H9 (cell line): ENCODE data around the gene MCOLN3. TPM values are rescaled to one million over a fixed set of nuclear protein-coding genes. Genes with fewer than 3 reads are reported as not detected.

Experiments
- DNase-seq: peaks from one replicate; pipeline ENCODE4 v3.0.0-alpha.2; 2017
- H2AFZ ChIP-seq: one replicate; pipeline ENCODE4 v1.6.1; 2013; ENCODE audit warnings: mild to moderate bottlenecking, low read length, control low read depth, moderate library complexity
- H2AK5ac ChIP-seq: 2 replicates; pipeline ENCODE4 v1.6.1; 2013; ENCODE audit warnings: low read length, control low read depth, mixed read lengths; ENCODE audit not compliant: insufficient read length
- H2BK120ac ChIP-seq: one replicate; pipeline ENCODE4 v1.6.1; 2013; ENCODE audit warnings: low read depth, mild to moderate bottlenecking, low read length, control low read depth, inconsistent platforms; ENCODE audit not compliant: poor library complexity, severe bottlenecking
- H2BK12ac ChIP-seq: 2 replicates; pipeline ENCODE4 v1.6.1; 2013; ENCODE audit warnings: low read length, control low read depth, mixed read lengths, low read depth; ENCODE audit not compliant: insufficient read length
- H2BK15ac ChIP-seq: 2 replicates; pipeline ENCODE4 v1.6.1; 2013; ENCODE audit warnings: low read depth, low read length, control low read depth
- H2BK20ac ChIP-seq: one replicate; pipeline ENCODE4 v1.6.1; 2013; ENCODE audit warnings: low read depth, mild to moderate bottlenecking, low read length, control low read depth, inconsistent platforms; ENCODE audit not compliant: poor library complexity, severe bottlenecking
- H2BK5ac ChIP-seq: 2 replicates; pipeline ENCODE4 v1.6.1; 2013; ENCODE audit warnings: low read length, control low read depth, mixed read lengths; ENCODE audit not compliant: insufficient read length
- H3K14ac ChIP-seq: 2 replicates; pipeline ENCODE4 v1.6.1; 2013; ENCODE audit warnings: low read length, control low read depth; ENCODE audit not compliant: insufficient read depth
- H3K18ac ChIP-seq: 2 replicates; pipeline ENCODE4 v1.6.1; 2013; ENCODE audit warnings: low read depth, mild to moderate bottlenecking, mixed read lengths, low read length, control low read depth; ENCODE audit not compliant: insufficient read length
- H3K23ac ChIP-seq: 2 replicates; pipeline ENCODE4 v1.6.1; 2013; ENCODE audit warnings: low read length, control low read depth, mixed read lengths, low read depth; ENCODE audit not compliant: insufficient read length
- H3K23me2 ChIP-seq: 2 replicates; pipeline ENCODE4 v1.6.1; 2013; ENCODE audit warnings: low read depth, mild to moderate bottlenecking, mixed read lengths, low read length, control low read depth; ENCODE audit not compliant: insufficient read length, poor library complexity, severe bottlenecking
- H3K27ac ChIP-seq: 2 replicates; pipeline ENCODE4 v1.5.1; 2013; ENCODE audit warnings: low read length, control low read depth, mixed read lengths, low read depth; ENCODE audit not compliant: insufficient read length
- H3K27me3 ChIP-seq: 2 replicates; pipeline ENCODE4 v1.6.1; 2013; ENCODE audit warnings: low read length, control low read depth, inconsistent platforms; ENCODE audit not compliant: insufficient read depth
- H3K4ac ChIP-seq: 2 replicates; pipeline ENCODE4 v1.6.1; 2013; ENCODE audit warnings: low read depth, mild to moderate bottlenecking, control low read depth, inconsistent platforms, low read length, moderate library complexity
- H3K4me1 ChIP-seq: 2 replicates; pipeline ENCODE4 v1.6.1; 2013; ENCODE audit warnings: low read length, control low read depth, inconsistent platforms; ENCODE audit not compliant: insufficient read depth
- H3K4me2 ChIP-seq: 2 replicates; pipeline ENCODE4 v1.6.1; 2013; ENCODE audit warnings: low read length, control low read depth, mixed read lengths; ENCODE audit not compliant: insufficient read length, insufficient read depth
- H3K56ac ChIP-seq: 2 replicates; pipeline ENCODE4 v1.6.1; 2013; ENCODE audit warnings: low read depth, mild to moderate bottlenecking, mixed read lengths, low read length, control low read depth; ENCODE audit not compliant: insufficient read length
- H3K79me1 ChIP-seq: 2 replicates; pipeline ENCODE4 v1.6.1; 2013; ENCODE audit warnings: low read depth, mild to moderate bottlenecking, moderate library complexity, low read length, control low read depth, inconsistent platforms; ENCODE audit not compliant: insufficient read depth, poor library complexity, severe bottlenecking
- H3K79me2 ChIP-seq: 2 replicates; pipeline ENCODE4 v1.6.1; 2013; ENCODE audit warnings: low read length, control low read depth, inconsistent platforms; ENCODE audit not compliant: insufficient read depth
- H3K9ac ChIP-seq: 2 replicates; pipeline ENCODE4 v1.6.1; 2013; ENCODE audit warnings: low read length, control low read depth, mixed read lengths; ENCODE audit not compliant: insufficient read length; ENCODE audit errors: extremely low read depth
- H3K9me3 ChIP-seq: one replicate; pipeline ENCODE4 v1.6.1; 2013; ENCODE audit warnings: low read depth, low read length, inconsistent platforms; ENCODE audit not compliant: control insufficient read depth
- H3T11ph ChIP-seq: one replicate; pipeline ENCODE4 v1.6.1; 2013; ENCODE audit warnings: mild to moderate bottlenecking, low read length, control low read depth, inconsistent platforms
- H4K20me1 ChIP-seq: one replicate; pipeline ENCODE4 v1.6.1; 2013; ENCODE audit not compliant: control insufficient read depth, insufficient read length, insufficient read depth
- H4K5ac ChIP-seq: 2 replicates; pipeline ENCODE4 v1.6.1; 2013; ENCODE audit warnings: low read depth, mild to moderate bottlenecking, mixed read lengths, low read length, control low read depth; ENCODE audit not compliant: insufficient read length
- H4K8ac ChIP-seq: replicated peaks from 2 replicates; pipeline ENCODE4 v1.6.1; 2013; ENCODE audit warnings: low read length, control low read depth, mixed read lengths, low read depth; ENCODE audit not compliant: insufficient read length
- H4K91ac ChIP-seq: 2 replicates; pipeline ENCODE4 v1.6.1; 2013; ENCODE audit warnings: low read depth, mild to moderate bottlenecking, moderate library complexity, mixed read lengths, low read length, control low read depth; ENCODE audit not compliant: insufficient read length
- H3K27ac Mint-ChIP-seq, 3 experiments: 2 replicates in 2 of 3; 3 replicates in 1 of 3; pipeline ENCODE4 v1.8.0; 2020 to 2021; ENCODE audit warnings: mixed read lengths in 3 of 3, mild to moderate bottlenecking in 1 of 3, moderate library complexity in 1 of 3
- H3K27me3 Mint-ChIP-seq: 2 replicates; pipeline ENCODE4 v1.8.0; 2021; ENCODE audit warnings: low read depth, mild to moderate bottlenecking, moderate library complexity, mixed read lengths
- H3K36me3 Mint-ChIP-seq, 3 experiments: 2 replicates in 2 of 3; 3 replicates in 1 of 3; pipeline ENCODE4 v1.8.0; 2020 to 2021; ENCODE audit warnings: low read depth in 3 of 3, mixed read lengths in 3 of 3; ENCODE audit not compliant: insufficient read depth in 1 of 3
- H3K4me1 Mint-ChIP-seq, 2 experiments: 2 replicates each; pipeline ENCODE4 v1.8.0; 2020; ENCODE audit warnings: mixed read lengths in 2 of 2
- H3K4me3 Mint-ChIP-seq, 2 experiments: 2 replicates in 1 of 2; 3 replicates in 1 of 2; pipeline ENCODE4 v1.8.0; 2020 to 2021; ENCODE audit warnings: mild to moderate bottlenecking in 2 of 2, mixed read lengths in 2 of 2, moderate library complexity in 1 of 2
- H3K9me3 Mint-ChIP-seq, 2 experiments: 2 replicates in 1 of 2; 3 replicates in 1 of 2; pipeline ENCODE4 v1.8.0; 2020; ENCODE audit warnings: mild to moderate bottlenecking in 2 of 2, mixed read lengths in 2 of 2, moderate library complexity in 1 of 2
- CTCF ChIP-seq: fragments of 200-600 bp; sonication (generic); conservative IDR thresholded peaks from 3 replicates; pipeline ENCODE4 v1.8.0; 2021; ENCODE audit warnings: antibody characterized with exemption, mild to moderate bottlenecking
- WGBS: extraction: QIAGEN DNeasy Blood & Tissue Kit; methylation state at CpG from one replicate; pipeline ENCODE4 v1.1.7; 2013; ENCODE audit warnings: missing lambda C conversion rate, low lambda C conversion rate, mixed read lengths; ENCODE audit not compliant: insufficient read length; ENCODE audit errors: extremely low coverage; 5-methylcytosine and 5-hydroxymethylcytosine counted together
- total RNA-seq: library from RNA; stranded (reverse); gene quantifications from 2 replicates; pipeline ENCODE4 v1.2.1, GENCODE V29; 2021

Gene MCOLN3
- total RNA-seq, 1 experiment from 2014 or later = 10.8 TPM

GRCh38 chr1:84971957-84972356 lies 76.3 kb downstream of the MCOLN3 start:
- Histone ChIP-seq H3T11ph (no peak overlapping the region), H2BK20ac (no peak overlapping the region), H4K8ac (no peak overlapping the region), H3K4ac (no peak overlapping the region), H4K5ac (no peak overlapping the region), H3K18ac (no peak overlapping the region), H4K20me1 (no peaks in the 10 kb centered on the region), H3K79me2 (no peaks in the 10 kb centered on the region), H3K9me3 (no peaks in the 10 kb centered on the region), H3K4me1 (peaks cover 3% of the 10 kb centered on the region; the same call in 1 of the 2 replicates), H3K9ac (no peak overlapping the region), H2BK12ac (no peak overlapping the region), H2BK15ac (no peak overlapping the region), H3K4me2 (no peak overlapping the region), H2BK5ac (no peak overlapping the region), H3K23me2 (no peaks in the 10 kb centered on the region), H2AFZ (no peak overlapping the region), H3K56ac (no peak overlapping the region), H3K79me1 (no peaks in the 10 kb centered on the region), H3K27ac (no peak overlapping the region), H3K14ac (no peak overlapping the region), H3K23ac (no peak overlapping the region), H4K91ac (no peak overlapping the region), H3K27me3 (no peaks in the 10 kb centered on the region), H2AK5ac (no peak overlapping the region), H2BK120ac (no peak overlapping the region)
- WGBS = no CpG with 5 or more reads among the region's 2 CpGs
- Mint-ChIP-seq H3K4me3 (no peak overlapping the region), H3K27me3 (no peaks in the 10 kb centered on the region; the same call in 1 of the 2 replicates), H3K4me1 (peaks cover 4% of the 10 kb centered on the region in 2 experiments; a peak in 2 of 4 replicates), H3K9me3 (no peaks in the 10 kb centered on the region), H3K36me3 (no peaks in the 10 kb centered on the region), H3K27ac (no peak overlapping the region)
- no peak for DNase-seq
- no peak for TF ChIP-seq CTCF
